ENCODE measurements around the gene KIF13A. TPM values are rescaled to one million over a fixed set of nuclear protein-coding genes. Genes with fewer than 3 reads are reported as not detected.

The KIF13A gene
- total and polyA plus RNA-seq, 9 of the 15 experiments (the other 6 are each of a cell fraction or from before 2014, with no cell fraction given): 3.6 to 44.3 (median 29.7) TPM

DNA sequence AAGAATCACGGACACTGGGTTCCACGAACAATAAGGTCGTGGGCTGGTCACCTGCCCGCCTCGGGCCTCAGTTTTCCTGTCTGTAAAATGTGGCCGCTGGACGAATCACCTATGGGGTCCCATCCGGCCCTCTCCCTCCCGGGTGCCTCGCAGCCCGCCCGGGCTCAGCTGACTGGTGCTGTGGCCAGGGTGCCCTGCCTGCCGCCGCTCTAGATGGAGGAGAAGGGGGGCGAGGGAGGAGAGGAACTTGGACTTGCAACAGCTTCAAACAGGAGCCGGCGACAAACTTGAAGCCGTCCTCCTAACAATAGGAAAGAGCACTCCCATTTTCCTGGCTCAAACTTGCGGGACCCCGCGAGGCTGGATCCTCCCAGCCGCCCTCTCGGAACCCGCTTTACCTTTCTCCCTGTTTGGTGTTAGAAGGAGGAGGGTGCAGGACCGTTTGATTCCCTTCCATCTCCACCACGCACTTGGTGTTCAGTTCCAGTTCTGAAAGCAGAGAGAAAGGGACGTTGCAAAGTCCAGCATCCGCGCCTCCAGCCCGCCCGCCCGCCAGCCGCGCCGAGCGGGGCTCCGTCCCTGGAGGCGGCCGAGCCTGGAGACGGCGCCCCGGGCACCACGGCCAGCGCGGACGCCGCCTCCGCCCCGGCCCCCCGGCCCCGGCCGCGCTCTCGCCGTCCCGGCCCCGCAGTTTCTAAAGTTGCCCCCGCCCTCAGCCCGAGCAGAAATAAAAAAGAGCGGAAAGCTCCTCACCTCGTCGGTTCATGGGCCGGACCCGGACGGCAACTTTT is 584 bp downstream of the KIF13A start (continued):
- TF ChIP-seq ARHGAP35 (IDR thresholded peaks at IDR 0.05; ENCODE audit: partially characterized antibody) (no peak), NFATC3 (IDR thresholded peaks at IDR 0.05) (no peak), ZBTB7A (IDR thresholded peaks at IDR 0.05; ENCODE audit: borderline replicate concordance, control insufficient read depth, low read depth, low read length) (peak; percentile 53; the same call in 1 of the 2 replicates), ZNF695 (CRISPR knock-in tag; IDR thresholded peaks at IDR 0.05) (no peak), RCOR1 (IDR thresholded peaks at IDR 0.05; ENCODE audit: borderline replicate concordance in 1 of 2, low read depth in 2 of 2, low read length in 2 of 2) (no peak; a peak in 1 of 4 replicates), MYNN (IDR thresholded peaks at IDR 0.05) (no peak), MYNN (CRISPR knock-in tag; IDR thresholded peaks at IDR 0.05) (no peak), SOX6 (IDR thresholded peaks at IDR 0.05) (peak; percentile 40; the same call in 1 of the 2 replicates), NCOR1 (IDR thresholded peaks at IDR 0.05) (no peak), SREBF1 (IDR thresholded peaks at IDR 0.05; ENCODE audit: borderline replicate concordance, low read depth, low read length) (no peak), BCL6 (CRISPR knock-in tag; IDR thresholded peaks at IDR 0.05) (0 out of 2 replicates have a peak, but pooled peaks have one; percentile 34), RAD21 (CRISPR knock-in tag; conservative IDR thresholded peaks at IDR 0.05 in 1 of 2, IDR thresholded peaks at IDR 0.05 in 1 of 2) (no peak), NCOA4 (IDR thresholded peaks at IDR 0.05; ENCODE audit: partially characterized antibody) (no peak), SMAD4 (CRISPR knock-in tag; conservative IDR thresholded peaks at IDR 0.05) (0 out of 2 replicates have a peak, but pooled peaks have one; percentile 52), IFI16 (CRISPR knock-in tag; IDR thresholded peaks at IDR 0.05) (no peak), RBM25 (IDR thresholded peaks at IDR 0.05; ENCODE audit: low read depth, low read length, severe bottlenecking) (peak; percentile 41), RBM39 (optimal IDR thresholded peaks at IDR 0.05; ENCODE audit: low read depth, low read length) (no peak), KDM5B (IDR thresholded peaks at IDR 0.05; ENCODE audit: insufficient replicate concordance, low read depth, low read length) (peak; percentile 38), HIVEP1 (CRISPR knock-in tag; IDR thresholded peaks at IDR 0.05) (0 out of 2 replicates have a peak, but pooled peaks have one; percentile 17)
- TF ChIP-seq, protein P1, sequence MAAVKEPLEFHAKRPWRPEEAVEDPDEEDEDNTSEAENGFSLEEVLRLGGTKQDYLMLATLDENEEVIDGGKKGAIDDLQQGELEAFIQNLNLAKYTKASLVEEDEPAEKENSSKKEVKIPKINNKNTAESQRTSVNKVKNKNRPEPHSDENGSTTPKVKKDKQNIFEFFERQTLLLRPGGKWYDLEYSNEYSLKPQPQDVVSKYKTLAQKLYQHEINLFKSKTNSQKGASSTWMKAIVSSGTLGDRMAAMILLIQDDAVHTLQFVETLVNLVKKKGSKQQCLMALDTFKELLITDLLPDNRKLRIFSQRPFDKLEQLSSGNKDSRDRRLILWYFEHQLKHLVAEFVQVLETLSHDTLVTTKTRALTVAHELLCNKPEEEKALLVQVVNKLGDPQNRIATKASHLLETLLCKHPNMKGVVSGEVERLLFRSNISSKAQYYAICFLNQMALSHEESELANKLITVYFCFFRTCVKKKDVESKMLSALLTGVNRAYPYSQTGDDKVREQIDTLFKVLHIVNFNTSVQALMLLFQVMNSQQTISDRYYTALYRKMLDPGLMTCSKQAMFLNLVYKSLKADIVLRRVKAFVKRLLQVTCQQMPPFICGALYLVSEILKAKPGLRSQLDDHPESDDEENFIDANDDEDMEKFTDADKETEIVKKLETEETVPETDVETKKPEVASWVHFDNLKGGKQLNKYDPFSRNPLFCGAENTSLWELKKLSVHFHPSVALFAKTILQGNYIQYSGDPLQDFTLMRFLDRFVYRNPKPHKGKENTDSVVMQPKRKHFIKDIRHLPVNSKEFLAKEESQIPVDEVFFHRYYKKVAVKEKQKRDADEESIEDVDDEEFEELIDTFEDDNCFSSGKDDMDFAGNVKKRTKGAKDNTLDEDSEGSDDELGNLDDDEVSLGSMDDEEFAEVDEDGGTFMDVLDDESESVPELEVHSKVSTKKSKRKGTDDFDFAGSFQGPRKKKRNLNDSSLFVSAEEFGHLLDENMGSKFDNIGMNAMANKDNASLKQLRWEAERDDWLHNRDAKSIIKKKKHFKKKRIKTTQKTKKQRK (IDR thresholded peaks at IDR 0.05; ENCODE audit: borderline replicate concordance, low read depth, low read length): no peak
- TF ChIP-seq, protein P2, sequence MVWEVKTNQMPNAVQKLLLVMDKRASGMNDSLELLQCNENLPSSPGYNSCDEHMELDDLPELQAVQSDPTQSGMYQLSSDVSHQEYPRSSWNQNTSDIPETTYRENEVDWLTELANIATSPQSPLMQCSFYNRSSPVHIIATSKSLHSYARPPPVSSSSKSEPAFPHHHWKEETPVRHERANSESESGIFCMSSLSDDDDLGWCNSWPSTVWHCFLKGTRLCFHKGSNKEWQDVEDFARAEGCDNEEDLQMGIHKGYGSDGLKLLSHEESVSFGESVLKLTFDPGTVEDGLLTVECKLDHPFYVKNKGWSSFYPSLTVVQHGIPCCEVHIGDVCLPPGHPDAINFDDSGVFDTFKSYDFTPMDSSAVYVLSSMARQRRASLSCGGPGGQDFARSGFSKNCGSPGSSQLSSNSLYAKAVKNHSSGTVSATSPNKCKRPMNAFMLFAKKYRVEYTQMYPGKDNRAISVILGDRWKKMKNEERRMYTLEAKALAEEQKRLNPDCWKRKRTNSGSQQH (CRISPR knock-in tag; IDR thresholded peaks at IDR 0.05): 0 out of 2 replicates have a peak, but pooled peaks have one; percentile 23
- TF ChIP-seq, protein P3, sequence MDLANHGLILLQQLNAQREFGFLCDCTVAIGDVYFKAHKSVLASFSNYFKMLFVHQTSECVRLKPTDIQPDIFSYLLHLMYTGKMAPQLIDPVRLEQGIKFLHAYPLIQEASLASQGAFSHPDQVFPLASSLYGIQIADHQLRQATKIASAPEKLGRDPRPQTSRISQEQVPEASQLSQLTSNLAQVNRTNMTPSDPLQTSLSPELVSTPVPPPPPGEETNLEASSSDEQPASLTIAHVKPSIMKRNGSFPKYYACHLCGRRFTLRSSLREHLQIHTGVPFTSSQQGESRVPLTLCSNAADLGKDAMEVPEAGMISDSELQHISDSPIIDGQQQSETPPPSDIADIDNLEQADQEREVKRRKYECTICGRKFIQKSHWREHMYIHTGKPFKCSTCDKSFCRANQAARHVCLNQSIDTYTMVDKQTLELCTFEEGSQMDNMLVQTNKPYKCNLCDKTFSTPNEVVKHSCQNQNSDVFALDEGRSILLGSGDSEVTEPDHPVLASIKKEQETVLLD (IDR thresholded peaks at IDR 0.05): 0 out of 2 replicates have a peak, but pooled peaks have one; percentile 8
